Mucosa of descending colon (tissue), 3 donors: ENCODE measurements around the gene SCYGR8. TPM values are rescaled to one million over a fixed set of nuclear protein-coding genes. Genes with fewer than 3 reads are reported as not detected.

Source experiments
- ATAC-seq: fragments of 200-7000 bp; cut with Tn5 transposase; one replicate; pipeline ENCODE4 v1.9.1; 2020; ENCODE audit warnings: mild to moderate bottlenecking, moderate library complexity
- DNase-seq, 3 donors: peaks; one replicate each; pipeline ENCODE4 v3.0.0-alpha.2; 2020
- H3K36me3 ChIP-seq: fragments of 200-600 bp; one replicate; pipeline ENCODE4 v1.8.0; 2021; ENCODE audit warnings: low read depth, mild to moderate bottlenecking
- H3K4me1 ChIP-seq: fragments of 200-600 bp; one replicate; pipeline ENCODE4 v1.8.0; 2021; ENCODE audit warnings: low read depth, mild to moderate bottlenecking
- H3K4me3 ChIP-seq: fragments of 200-600 bp; one replicate; pipeline ENCODE4 v1.8.0; 2021; ENCODE audit warnings: mild to moderate bottlenecking
- H3K9me3 ChIP-seq: fragments of 200-600 bp; one replicate; pipeline ENCODE4 v1.8.0; 2021; ENCODE audit warnings: mild to moderate bottlenecking
- CTCF ChIP-seq: fragments of 200-600 bp; IDR thresholded peaks from one replicate; pipeline ENCODE4 v1.8.0; 2022; ENCODE audit warnings: antibody characterized with exemption, mild to moderate bottlenecking
- intact Hi-C, 2 donors: fragments of 100-400 bp; cut with DNase I in 1 of 2; cut with micrococcal nuclease in 1 of 2; formaldehyde crosslinking; loops; one replicate each; pipeline versions ENCODE4 v1.11.0 to v1.11.1; 2022; cut with DNase I, micrococcal nuclease
- total RNA-seq, 3 donors: library from RNA; stranded (reverse); fragmentation: NEBNext Ultra II Directional in 2 of 3; extraction: Animal tissue kit (Norgen Biotek cat#: 25700) in 2 of 3; gene quantifications; one replicate each; pipeline versions ENCODE4 v1.2.1 to v1.2.4, GENCODE V29; 2021 to 2023
- donor health status: DM: no; HTN: no; CAD: no; lungs with moderate emphysema.
- donor health status: DM: no; HTN: no; CAD: no.
- donor health status: DM: no; HTN: yes; CAD: no.

SCYGR8 gene
- total RNA-seq, 3 donors from 2014 or later = not detected

- Histone ChIP-seq H3K4me1 (no peaks in the 10 kb centered on the region), H3K9me3 (no peaks in the 10 kb centered on the region), H3K36me3 (no peaks in the 10 kb centered on the region), H3K4me3 (no peak overlapping the region)
- intact Hi-C loops = no loop called here
- TF ChIP-seq CTCF = no peak
- ATAC-seq = peak; percentile 95
- DNase-seq = peak; percentile 56 to 70 (median 65)
Measured at GRCh38 chr2:227706859-227707258, 38.8 kb upstream of the SCYGR8 start.

- intact Hi-C loops = no loop called here
- no peaks in the 10 kb centered on the region for H3K4me1 ChIP-seq
- no peak overlapping the region for H3K4me3 ChIP-seq
- ATAC-seq (no peak), DNase-seq (no peak)
- H3K9me3 ChIP-seq = no peaks in the 10 kb centered on the region
- no peaks in the 10 kb centered on the region for H3K36me3 ChIP-seq
- TF ChIP-seq CTCF = no peak
Measured at GRCh38 chr2:227707390-227707789, 38.3 kb upstream of the SCYGR8 start.

GRCh38 chr2:227710986-227711385, 34.7 kb upstream of the SCYGR8 start:
- H3K4me1 ChIP-seq = no peaks in the 10 kb centered on the region
- DNase-seq (no peak), ATAC-seq (no peak)
- no peaks in the 10 kb centered on the region for H3K36me3 ChIP-seq
- no peak for TF ChIP-seq CTCF
- no peaks in the 10 kb centered on the region for H3K9me3 ChIP-seq
- H3K4me3 ChIP-seq = no peak overlapping the region
- intact Hi-C loops = no loop called here

GRCh38 chr2:227713291-227713690, 32.4 kb upstream of the SCYGR8 start:
- DNase-seq = no peak
- H3K36me3 ChIP-seq = no peaks in the 10 kb centered on the region
- no peak for ATAC-seq
- no peak overlapping the region for H3K4me3 ChIP-seq
- no peak for TF ChIP-seq CTCF
- intact Hi-C loops = no loop called here
- H3K9me3 ChIP-seq = no peaks in the 10 kb centered on the region
- no peaks in the 10 kb centered on the region for H3K4me1 ChIP-seq

GRCh38 chr2:227716501-227716900, 29.2 kb upstream of the SCYGR8 start:
- H3K4me3 ChIP-seq = no peak overlapping the region

More at GRCh38 chr2:227716501-227716900, 29.2 kb upstream of the SCYGR8 start:
- DNase-seq = no peak
- intact Hi-C loops = no loop called here
- no peaks in the 10 kb centered on the region for H3K9me3 ChIP-seq
- no peak for ATAC-seq
- H3K36me3 ChIP-seq = no peaks in the 10 kb centered on the region
- TF ChIP-seq CTCF = no peak
- no peaks in the 10 kb centered on the region for H3K4me1 ChIP-seq
